ENCODE measurements around the gene SUGCT.

GRCh38 chr7:40598915-40599314, 464.1 kb downstream of the SUGCT start:
- TF ChIP-seq POLR2AphosphoS5 (IDR thresholded peaks at IDR 0.05): no peak
- TF ChIP-seq POLR2A (IDR thresholded peaks at IDR 0.05): no peak

All from stomach (tissue), 4 donors.